Neural crest cell (in vitro differentiated cells): Measurements from ENCODE around the gene CFAP77. TPM values are rescaled to one million over a fixed set of nuclear protein-coding genes. Genes with fewer than 3 reads are reported as not detected.

Experiments
- DNase-seq: peaks from one replicate; pipeline ENCODE4 v3.0.0; 2021; ENCODE audit warnings: low read depth, mixed read lengths, low spot score
- H3K27ac Mint-ChIP-seq: one replicate; pipeline ENCODE4 v1.8.0; 2021; ENCODE audit warnings: mild to moderate bottlenecking, mixed read lengths; ENCODE audit not compliant: unreplicated experiment
- H3K27me3 Mint-ChIP-seq: 2 replicates; pipeline ENCODE4 v1.8.0; 2021; ENCODE audit warnings: low read depth, mild to moderate bottlenecking, mixed read lengths
- H3K36me3 Mint-ChIP-seq: 2 replicates; pipeline ENCODE4 v1.8.0; 2021; ENCODE audit warnings: low read depth, mild to moderate bottlenecking, mixed read lengths
- H3K4me1 Mint-ChIP-seq: 2 replicates; pipeline ENCODE4 v1.8.0; 2021; ENCODE audit warnings: mixed read lengths
- H3K4me3 Mint-ChIP-seq: one replicate; pipeline ENCODE4 v1.8.0; 2021; ENCODE audit warnings: mild to moderate bottlenecking, mixed read lengths
- H3K9me3 Mint-ChIP-seq: 2 replicates; pipeline ENCODE4 v1.8.0; 2021; ENCODE audit warnings: mixed read lengths
- total RNA-seq: library from RNA; stranded (reverse); gene quantifications from 2 replicates; pipeline ENCODE4 v1.2.1, GENCODE V29; 2021
- TF ChIP-seq, protein P1 (sequence below): fragments of 200-600 bp; sonication (generic); conservative IDR thresholded peaks from 2 replicates; pipeline ENCODE4 v1.5.0; 2021; ENCODE audit warnings: antibody characterized with exemption, mild to moderate bottlenecking

Gene CFAP77
- total RNA-seq, 1 donor from 2014 or later, result 0.23 TPM

DNA sequence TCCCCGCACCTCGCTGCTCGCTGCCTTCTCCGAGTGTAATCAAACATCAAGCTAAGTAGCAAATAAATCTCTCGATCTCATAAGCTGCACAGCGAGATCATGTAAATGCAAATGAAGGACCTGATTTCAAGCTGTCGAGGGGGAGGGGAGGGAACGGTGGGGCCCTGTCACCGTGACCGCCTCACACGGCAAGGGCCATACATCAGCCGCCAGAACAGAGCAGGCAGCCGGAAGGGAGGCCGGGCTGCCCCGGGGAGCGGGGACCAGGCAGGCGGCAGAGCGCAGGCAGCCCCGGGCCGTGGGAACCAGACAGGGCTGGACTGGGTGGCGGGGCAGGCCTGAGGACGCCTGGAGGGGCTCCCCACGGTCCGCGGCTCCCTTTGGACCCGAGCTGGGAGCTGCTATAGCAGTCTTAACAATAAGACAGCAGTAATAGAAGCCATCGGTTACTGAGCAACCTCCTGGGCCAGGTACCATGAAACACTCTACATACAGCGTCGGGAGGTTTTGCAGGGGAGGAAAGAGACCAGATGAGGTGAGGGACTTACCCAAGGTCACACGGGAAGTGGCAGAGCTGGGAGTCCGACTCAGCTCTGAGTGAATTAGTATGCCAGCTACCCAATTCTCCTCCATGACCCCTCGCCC is 76.8 kb downstream of the CFAP77 start:
- H3K4me3 Mint-ChIP-seq, result no peak overlapping the region
- no peaks in the 10 kb centered on the region for H3K9me3 Mint-ChIP-seq
- TF ChIP-seq, protein P1, sequence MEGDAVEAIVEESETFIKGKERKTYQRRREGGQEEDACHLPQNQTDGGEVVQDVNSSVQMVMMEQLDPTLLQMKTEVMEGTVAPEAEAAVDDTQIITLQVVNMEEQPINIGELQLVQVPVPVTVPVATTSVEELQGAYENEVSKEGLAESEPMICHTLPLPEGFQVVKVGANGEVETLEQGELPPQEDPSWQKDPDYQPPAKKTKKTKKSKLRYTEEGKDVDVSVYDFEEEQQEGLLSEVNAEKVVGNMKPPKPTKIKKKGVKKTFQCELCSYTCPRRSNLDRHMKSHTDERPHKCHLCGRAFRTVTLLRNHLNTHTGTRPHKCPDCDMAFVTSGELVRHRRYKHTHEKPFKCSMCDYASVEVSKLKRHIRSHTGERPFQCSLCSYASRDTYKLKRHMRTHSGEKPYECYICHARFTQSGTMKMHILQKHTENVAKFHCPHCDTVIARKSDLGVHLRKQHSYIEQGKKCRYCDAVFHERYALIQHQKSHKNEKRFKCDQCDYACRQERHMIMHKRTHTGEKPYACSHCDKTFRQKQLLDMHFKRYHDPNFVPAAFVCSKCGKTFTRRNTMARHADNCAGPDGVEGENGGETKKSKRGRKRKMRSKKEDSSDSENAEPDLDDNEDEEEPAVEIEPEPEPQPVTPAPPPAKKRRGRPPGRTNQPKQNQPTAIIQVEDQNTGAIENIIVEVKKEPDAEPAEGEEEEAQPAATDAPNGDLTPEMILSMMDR, result no peak
- H3K4me1 Mint-ChIP-seq, result peaks cover 46% of the 10 kb centered on the region
- no peaks in the 10 kb centered on the region for H3K36me3 Mint-ChIP-seq
- H3K27me3 Mint-ChIP-seq, result peaks cover 7% of the 10 kb centered on the region
- DNase-seq, result no peak
- H3K27ac Mint-ChIP-seq, result no peak overlapping the region

DNA sequence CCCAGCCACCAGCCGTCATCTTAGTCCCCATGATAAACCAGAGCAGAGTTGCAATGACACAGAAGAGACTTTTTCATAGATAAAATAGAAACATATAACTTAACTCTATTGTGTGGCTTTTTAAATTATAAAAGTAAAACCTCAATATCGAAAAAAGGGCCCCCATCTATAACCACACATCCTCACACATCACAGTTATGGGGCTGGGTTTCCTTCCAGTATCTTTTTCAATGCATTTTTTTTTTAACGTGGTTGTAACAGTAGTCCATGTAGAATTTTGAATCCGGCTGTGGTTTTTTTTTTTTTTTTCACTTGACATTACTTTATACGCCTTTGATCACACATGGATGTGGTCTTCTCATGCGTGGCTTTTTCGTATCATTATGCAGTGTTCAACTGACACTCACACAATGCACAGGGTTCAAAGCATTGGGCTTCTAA is 77.4 kb downstream of the CFAP77 start:
- Mint-ChIP-seq H3K4me1 (peaks cover 40% of the 10 kb centered on the region), H3K27me3 (peaks cover 7% of the 10 kb centered on the region), H3K27ac (no peak overlapping the region), H3K4me3 (no peak overlapping the region), H3K36me3 (no peaks in the 10 kb centered on the region), H3K9me3 (no peaks in the 10 kb centered on the region)
- TF ChIP-seq, protein P1, result no peak
- DNase-seq, result no peak

DNA sequence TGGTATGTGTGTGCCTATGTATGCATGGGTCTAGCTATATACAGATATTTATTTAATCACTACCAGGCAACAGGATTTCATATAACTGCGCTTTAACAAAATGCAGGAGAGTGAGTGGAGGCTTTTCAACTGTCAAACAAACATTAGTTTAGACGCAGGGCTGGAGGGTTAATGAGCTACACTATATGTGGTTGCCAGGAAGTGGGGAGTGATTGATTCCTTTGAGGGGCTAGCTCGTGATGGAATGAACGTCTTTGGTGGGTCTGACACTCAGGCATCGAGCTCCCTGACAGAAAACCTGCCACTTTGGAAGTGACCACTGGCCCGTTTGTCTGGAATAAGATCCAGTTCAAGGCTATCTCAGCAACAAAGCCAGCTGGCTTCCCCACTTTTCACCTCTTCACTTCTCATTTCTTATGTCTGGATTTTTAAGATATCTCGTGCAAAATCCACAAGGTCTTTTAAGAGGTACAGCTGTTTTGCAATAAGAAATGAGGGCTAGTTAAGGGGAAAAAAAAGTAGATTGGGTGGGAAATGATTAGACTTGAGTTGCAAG is 78.0 kb downstream of the CFAP77 start:
- Mint-ChIP-seq H3K27ac (no peak overlapping the region), H3K9me3 (no peaks in the 10 kb centered on the region), H3K4me3 (no peak overlapping the region), H3K36me3 (no peaks in the 10 kb centered on the region), H3K4me1 (peaks cover 39% of the 10 kb centered on the region), H3K27me3 (peaks cover 7% of the 10 kb centered on the region)
- TF ChIP-seq, protein P1, result no peak
- no peak for DNase-seq

DNA sequence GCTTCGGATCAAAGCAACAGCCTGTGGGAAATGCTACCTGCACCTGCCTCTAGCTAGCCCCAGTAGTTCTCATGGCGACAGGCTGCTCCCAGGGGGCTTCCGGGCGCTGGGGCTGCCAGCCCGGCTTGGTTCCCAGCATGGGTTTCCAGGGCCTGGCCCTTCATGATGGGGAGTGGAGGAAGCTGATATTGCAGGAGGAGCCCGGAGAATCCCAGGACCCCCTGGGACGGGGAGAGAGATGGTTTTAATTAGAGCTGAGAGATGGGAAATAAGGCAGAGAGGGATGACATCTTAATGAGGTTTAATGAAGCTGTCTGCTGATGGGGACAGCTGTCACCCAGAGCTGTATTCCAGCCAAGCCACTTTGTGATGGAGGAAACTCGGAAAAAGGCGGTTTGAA is 78.6 kb downstream of the CFAP77 start:
- no peak overlapping the region for H3K4me3 Mint-ChIP-seq
- H3K9me3 Mint-ChIP-seq, result peaks cover 3% of the 10 kb centered on the region
- no peaks in the 10 kb centered on the region for H3K36me3 Mint-ChIP-seq
- TF ChIP-seq, protein P1, result no peak
- peaks cover 7% of the 10 kb centered on the region for H3K27me3 Mint-ChIP-seq
- no peak for DNase-seq
- no peak overlapping the region for H3K27ac Mint-ChIP-seq
- peaks cover 33% of the 10 kb centered on the region for H3K4me1 Mint-ChIP-seq

DNA sequence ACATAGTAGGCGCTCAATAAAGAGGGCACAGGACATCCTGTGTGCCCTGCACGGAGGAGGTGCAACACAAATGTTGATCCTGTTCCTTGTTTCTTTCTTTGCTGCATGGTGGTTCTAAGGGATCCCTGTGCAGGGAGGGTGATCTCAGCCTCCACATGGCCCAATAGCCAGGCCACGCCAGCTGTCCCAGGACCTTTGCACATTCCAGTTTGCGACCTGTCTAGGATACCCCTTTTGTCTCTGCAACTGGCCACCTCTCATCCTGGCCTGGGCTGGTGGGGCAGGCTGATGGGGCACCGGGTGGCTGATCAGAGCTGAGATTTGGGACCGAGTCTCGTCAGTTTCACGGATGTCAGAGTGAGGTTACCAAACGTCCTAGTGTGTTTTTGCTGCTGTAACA is 79.5 kb downstream of the CFAP77 start:
- no peak for DNase-seq
- H3K4me3 Mint-ChIP-seq, result no peak overlapping the region
- H3K9me3 Mint-ChIP-seq, result peaks cover 3% of the 10 kb centered on the region
- peaks cover 25% of the 10 kb centered on the region for H3K4me1 Mint-ChIP-seq
- H3K27ac Mint-ChIP-seq, result no peak overlapping the region
- H3K27me3 Mint-ChIP-seq, result peaks cover 7% of the 10 kb centered on the region
- TF ChIP-seq, protein P1, result no peak
- peaks cover 2% of the 10 kb centered on the region for H3K36me3 Mint-ChIP-seq
